Mononuclear cell (primary cell): ENCODE data around the gene UMODL1. TPM values are rescaled to one million over a fixed set of nuclear protein-coding genes. Genes with fewer than 3 reads are reported as not detected.

ENCODE experiments used
- H3K27me3 ChIP-seq: 2 replicates; pipeline ENCODE4 v1.6.0; 2011; ENCODE audit warnings: low read length, control low read depth; ENCODE audit not compliant: insufficient read depth
- H3K4me1 ChIP-seq: 2 replicates; pipeline ENCODE4 v1.5.1; 2011; ENCODE audit warnings: mild to moderate bottlenecking, low read length, control low read depth; ENCODE audit not compliant: insufficient read depth
- H3K4me3 ChIP-seq: 2 replicates; pipeline ENCODE4 v1.5.1; 2011; ENCODE audit warnings: mild to moderate bottlenecking, low read length, moderate library complexity
- H3K9me3 ChIP-seq: 2 replicates; pipeline ENCODE4 v1.5.1; 2011; ENCODE audit warnings: low read depth, mild to moderate bottlenecking, control low read depth, low read length
- total RNA-seq: library from RNA; depleted of rRNA; stranded (reverse); fragments of >200 nt; gene quantifications from one replicate; pipeline ENCODE4 v1.2.3, GENCODE V29; 2012

UMODL1 gene
- total RNA-seq, 1 donor: under 0.01 TPM

DNA sequence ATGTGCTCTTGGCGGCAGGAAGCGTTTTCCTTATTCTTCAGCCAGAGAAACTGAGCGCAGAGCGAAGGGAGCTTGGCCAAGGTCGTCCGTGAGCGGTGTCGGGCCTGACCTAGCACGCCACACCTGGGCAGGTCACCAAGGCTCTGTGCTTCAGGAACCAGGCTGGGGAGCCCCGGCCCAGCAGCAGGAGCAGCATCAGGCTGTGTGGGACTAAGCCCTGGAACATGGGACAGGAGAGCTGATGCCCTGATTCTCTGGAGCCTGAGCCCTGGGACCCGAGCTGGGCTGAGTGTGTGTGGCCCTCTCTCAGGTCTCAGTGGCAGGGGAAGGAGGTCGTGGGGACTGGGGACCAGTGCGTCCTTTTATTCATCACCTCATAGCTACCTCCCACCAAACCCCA is 82.6 kb downstream of the UMODL1 start:
- no peaks in the 10 kb centered on the region for H3K27me3 ChIP-seq
- no peaks in the 10 kb centered on the region for H3K9me3 ChIP-seq
- H3K4me1 ChIP-seq: no peaks in the 10 kb centered on the region
- H3K4me3 ChIP-seq: no peak overlapping the region

GRCh38 chr21:42154237-42155044 is 83.3 kb downstream of the UMODL1 start:
- no peak overlapping the region for H3K4me3 ChIP-seq
- H3K27me3 ChIP-seq: no peaks in the 10 kb centered on the region
- H3K4me1 ChIP-seq: no peaks in the 10 kb centered on the region
- no peaks in the 10 kb centered on the region for H3K9me3 ChIP-seq

- Histone ChIP-seq H3K4me1 (no peaks in the 10 kb centered on the region), H3K4me3 (no peak overlapping the region), H3K9me3 (no peaks in the 10 kb centered on the region), H3K27me3 (no peaks in the 10 kb centered on the region)
Measured at GRCh38 chr21:42155045-42155855, 84.1 kb downstream of the UMODL1 start.

GRCh38 chr21:42156690-42157605 is 85.8 kb downstream of the UMODL1 start:
- no peaks in the 10 kb centered on the region for H3K27me3 ChIP-seq
- H3K4me3 ChIP-seq: no peak overlapping the region
- H3K9me3 ChIP-seq: no peaks in the 10 kb centered on the region
- H3K4me1 ChIP-seq: peaks cover 6% of the 10 kb centered on the region

GRCh38 chr21:42157606-42158310 is 86.6 kb downstream of the UMODL1 start:
- no peaks in the 10 kb centered on the region for H3K27me3 ChIP-seq
- no peaks in the 10 kb centered on the region for H3K9me3 ChIP-seq
- H3K4me3 ChIP-seq: no peak overlapping the region
- peaks cover 10% of the 10 kb centered on the region for H3K4me1 ChIP-seq

DNA sequence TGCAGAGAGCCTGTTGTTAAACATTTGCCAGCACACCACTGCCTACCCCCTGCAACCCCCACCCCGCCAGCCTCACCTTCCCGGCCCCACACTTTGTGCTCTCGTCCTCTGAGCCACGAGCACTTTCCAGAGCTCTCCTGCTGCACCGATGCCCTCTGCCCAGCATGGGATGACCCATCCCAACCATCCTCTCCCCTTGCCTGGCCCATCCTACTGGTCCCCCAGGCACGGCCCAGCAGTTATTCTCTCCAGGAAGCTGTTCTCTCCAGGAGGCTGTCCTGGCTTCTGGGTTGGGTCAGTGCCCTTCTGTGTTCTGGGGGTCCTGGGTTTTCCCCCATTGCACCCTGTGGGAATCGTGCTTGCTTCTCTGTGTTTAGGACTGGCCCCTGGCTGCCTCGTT is 87.7 kb downstream of the UMODL1 start:
- Histone ChIP-seq H3K4me1 (peaks cover 10% of the 10 kb centered on the region), H3K9me3 (no peaks in the 10 kb centered on the region), H3K4me3 (no peak overlapping the region), H3K27me3 (no peaks in the 10 kb centered on the region)

- Histone ChIP-seq H3K4me3 (no peak overlapping the region), H3K9me3 (no peaks in the 10 kb centered on the region), H3K4me1 (peaks cover 13% of the 10 kb centered on the region), H3K27me3 (no peaks in the 10 kb centered on the region)
Measured at GRCh38 chr21:42159560-42160110, 88.5 kb downstream of the UMODL1 start.

DNA sequence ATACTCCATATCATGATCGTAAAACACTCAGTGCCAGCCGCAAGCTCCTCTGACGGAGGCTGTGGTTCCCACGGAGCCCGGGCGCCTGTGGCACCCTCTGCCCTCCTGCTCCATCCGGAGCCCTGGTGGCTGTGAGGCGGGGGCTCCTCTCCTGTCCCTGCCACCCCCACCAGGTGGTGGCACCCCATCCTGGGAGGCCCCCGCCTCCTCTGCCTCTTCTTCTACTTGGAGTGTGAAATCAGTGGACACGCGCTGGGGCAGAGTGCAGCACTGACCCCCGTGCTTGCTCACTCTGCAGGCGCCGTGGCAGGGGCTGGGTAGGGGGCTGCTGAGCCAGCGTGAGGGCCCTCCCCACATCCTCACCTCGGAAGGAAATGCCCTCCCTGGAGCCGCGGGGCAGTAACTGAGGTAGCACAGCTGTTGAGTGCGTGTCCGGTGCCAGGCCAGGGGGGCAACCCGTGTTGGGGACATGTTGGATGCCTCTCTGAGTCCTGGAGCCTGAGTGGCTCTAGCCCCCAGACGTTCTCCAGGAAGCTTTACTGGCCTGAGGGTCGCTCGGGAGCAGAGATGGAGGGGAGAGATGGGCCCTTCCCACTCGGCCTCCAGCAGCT is 89.1 kb downstream of the UMODL1 start:
- Histone ChIP-seq H3K4me3 (no peak overlapping the region), H3K27me3 (no peaks in the 10 kb centered on the region), H3K9me3 (no peaks in the 10 kb centered on the region), H3K4me1 (peaks cover 14% of the 10 kb centered on the region)

DNA sequence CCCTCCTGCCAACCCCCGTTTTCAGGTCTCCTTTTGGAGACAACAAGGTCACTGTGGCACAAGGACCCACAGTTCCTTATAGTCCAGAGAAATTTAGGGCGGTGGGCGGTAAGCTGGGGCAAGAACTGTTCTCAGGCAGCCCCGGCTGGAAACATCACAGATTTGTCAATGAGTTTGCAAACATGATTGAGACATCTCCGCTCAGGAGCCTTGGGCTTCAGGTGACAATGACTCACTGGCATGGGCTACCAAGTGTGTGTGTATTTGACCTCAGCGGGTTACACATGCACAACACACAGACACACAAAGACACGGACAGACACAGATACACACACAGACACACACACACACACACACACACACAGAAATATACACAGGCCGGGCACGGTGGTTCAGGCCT is 89.6 kb downstream of the UMODL1 start:
- Histone ChIP-seq H3K9me3 (no peaks in the 10 kb centered on the region), H3K27me3 (no peaks in the 10 kb centered on the region), H3K4me1 (peaks cover 14% of the 10 kb centered on the region), H3K4me3 (no peak overlapping the region)

DNA sequence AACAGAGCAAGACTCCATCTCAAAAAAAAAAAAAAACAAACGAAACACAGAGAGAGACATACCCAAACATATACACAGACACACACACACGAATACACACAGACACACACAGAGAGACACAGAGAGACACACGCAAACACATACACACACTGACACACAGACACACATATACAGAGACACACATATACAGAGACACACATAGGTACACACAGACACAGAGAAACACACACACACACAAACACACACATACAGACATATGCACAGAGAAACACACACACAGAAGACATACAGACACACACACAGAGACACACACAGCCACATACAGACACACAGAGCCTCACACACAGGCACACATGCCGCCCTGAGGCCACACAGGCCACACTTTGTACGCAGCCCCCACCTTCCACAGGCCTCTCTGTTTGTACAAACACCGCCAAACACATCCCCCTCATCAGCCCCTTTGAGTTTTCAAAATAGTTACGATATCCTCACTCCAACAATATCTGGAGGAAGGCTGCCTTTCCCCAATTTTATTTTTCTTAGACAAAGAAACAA is 90.4 kb downstream of the UMODL1 start:
- peaks cover 14% of the 10 kb centered on the region for H3K4me1 ChIP-seq
- no peak overlapping the region for H3K4me3 ChIP-seq
- no peaks in the 10 kb centered on the region for H3K9me3 ChIP-seq
- no peaks in the 10 kb centered on the region for H3K27me3 ChIP-seq

GRCh38 chr21:42161956-42162681 is 91.0 kb downstream of the UMODL1 start:
- Histone ChIP-seq H3K4me3 (no peak overlapping the region), H3K4me1 (peaks cover 14% of the 10 kb centered on the region), H3K9me3 (no peaks in the 10 kb centered on the region), H3K27me3 (no peaks in the 10 kb centered on the region)

GRCh38 chr21:42162831-42163510 is 91.9 kb downstream of the UMODL1 start:
- Histone ChIP-seq H3K9me3 (no peaks in the 10 kb centered on the region), H3K4me3 (no peak overlapping the region), H3K4me1 (peaks cover 14% of the 10 kb centered on the region), H3K27me3 (no peaks in the 10 kb centered on the region)

DNA sequence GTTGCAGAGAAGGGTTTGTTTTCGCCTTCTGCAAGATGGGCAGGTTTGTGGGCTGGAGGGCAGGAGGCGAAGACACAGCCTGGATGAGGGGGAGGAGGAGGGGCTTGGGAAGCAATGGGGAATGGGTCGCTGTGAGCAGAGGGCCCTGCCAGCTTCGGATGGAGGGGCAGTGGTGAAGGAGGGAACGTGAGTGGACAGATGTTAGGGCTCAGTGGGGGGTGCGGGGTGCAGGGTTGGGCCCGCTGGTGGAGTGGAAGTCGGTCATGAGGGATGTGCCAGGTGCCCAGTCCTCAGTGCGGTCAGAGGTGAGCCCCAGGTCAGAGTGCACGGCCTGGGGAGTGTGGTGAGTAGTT is 92.4 kb downstream of the UMODL1 start:
- Histone ChIP-seq H3K4me3 (no peak overlapping the region), H3K4me1 (peaks cover 14% of the 10 kb centered on the region), H3K27me3 (no peaks in the 10 kb centered on the region), H3K9me3 (no peaks in the 10 kb centered on the region)
